OCI-LY3 (cell line): ENCODE data around the gene SH2B2.

ENCODE experiments used
- H2AFZ ChIP-seq: fragments of 200-600, 300-600 bp; shearing (Covaris generic); 2 replicates; pipeline ENCODE4 v1.6.0; 2014; ENCODE audit warnings: antibody characterized with exemption, low read depth, low read length
- H3K27ac ChIP-seq: fragments of 200-600, 300-600 bp; sonication (generic); 2 replicates; pipeline ENCODE4 v1.5.1; 2014; ENCODE audit warnings: mild to moderate bottlenecking, low read length, moderate library complexity, mixed read lengths
- H3K27me3 ChIP-seq: fragments of 200-600, 300-600 bp; sonication (generic); 2 replicates; pipeline ENCODE4 v1.6.1; 2014; ENCODE audit warnings: low read depth, low read length, mixed read lengths
- H3K36me3 ChIP-seq: fragments of 200-600, 300-600 bp; sonication (generic); replicated peaks from 2 replicates; pipeline ENCODE3; 2014; ENCODE audit warnings: low read depth, low read length, mixed read lengths
- H3K4me1 ChIP-seq: fragments of 300-600, 200-600 bp; sonication (generic); 2 replicates; pipeline ENCODE4 v1.6.1; 2014; ENCODE audit warnings: low read length, mixed read lengths
- H3K4me2 ChIP-seq: fragments of 200-600, 300-600 bp; sonication (generic); 2 replicates; pipeline ENCODE4 v1.6.1; 2014; ENCODE audit warnings: low read length, mixed read lengths
- H3K4me3 ChIP-seq: fragments of 300-600, 200-600 bp; sonication (generic); 2 replicates; pipeline ENCODE4 v1.5.1; 2014; ENCODE audit warnings: antibody characterized with exemption, mild to moderate bottlenecking, low read length, moderate library complexity
- H3K79me2 ChIP-seq: fragments of 300-600, 200-600 bp; shearing (Covaris generic); 2 replicates; pipeline ENCODE4 v1.6.1; 2014; ENCODE audit warnings: mild to moderate bottlenecking, low read length, mixed read lengths
- H3K9ac ChIP-seq: fragments of 300-600, 200-600 bp; shearing (Covaris generic); 2 replicates; pipeline ENCODE4 v1.6.0; 2014; ENCODE audit warnings: mild to moderate bottlenecking, low read length, moderate library complexity
- H3K9me3 ChIP-seq: fragments of 200-600, 300-600 bp; shearing (Covaris generic); 2 replicates; pipeline ENCODE4 v1.6.1; 2014; ENCODE audit warnings: low read length, mixed read lengths; ENCODE audit not compliant: insufficient read depth
- H4K20me1 ChIP-seq: fragments of 200-600, 300-600 bp; sonication (generic); 2 replicates; pipeline ENCODE4 v1.6.1; 2016; ENCODE audit warnings: low read length, mixed read lengths; ENCODE audit not compliant: insufficient read depth
- EZH2phosphoT487 ChIP-seq: fragments of 200-600 bp; shearing (Covaris generic); IDR thresholded peaks from 2 replicates; pipeline ENCODE4 v1.6.1; 2018; ENCODE audit warnings: antibody characterized with exemption, mixed run types, low read depth
- TF ChIP-seq, protein P1 (sequence below): fragments of 200-600, 300-600 bp; sonication (generic); IDR thresholded peaks from 2 replicates; pipeline ENCODE4 v1.5.1; 2014; ENCODE audit warnings: antibody characterized with exemption, low read length, low read depth

The SH2B2 gene

DNA sequence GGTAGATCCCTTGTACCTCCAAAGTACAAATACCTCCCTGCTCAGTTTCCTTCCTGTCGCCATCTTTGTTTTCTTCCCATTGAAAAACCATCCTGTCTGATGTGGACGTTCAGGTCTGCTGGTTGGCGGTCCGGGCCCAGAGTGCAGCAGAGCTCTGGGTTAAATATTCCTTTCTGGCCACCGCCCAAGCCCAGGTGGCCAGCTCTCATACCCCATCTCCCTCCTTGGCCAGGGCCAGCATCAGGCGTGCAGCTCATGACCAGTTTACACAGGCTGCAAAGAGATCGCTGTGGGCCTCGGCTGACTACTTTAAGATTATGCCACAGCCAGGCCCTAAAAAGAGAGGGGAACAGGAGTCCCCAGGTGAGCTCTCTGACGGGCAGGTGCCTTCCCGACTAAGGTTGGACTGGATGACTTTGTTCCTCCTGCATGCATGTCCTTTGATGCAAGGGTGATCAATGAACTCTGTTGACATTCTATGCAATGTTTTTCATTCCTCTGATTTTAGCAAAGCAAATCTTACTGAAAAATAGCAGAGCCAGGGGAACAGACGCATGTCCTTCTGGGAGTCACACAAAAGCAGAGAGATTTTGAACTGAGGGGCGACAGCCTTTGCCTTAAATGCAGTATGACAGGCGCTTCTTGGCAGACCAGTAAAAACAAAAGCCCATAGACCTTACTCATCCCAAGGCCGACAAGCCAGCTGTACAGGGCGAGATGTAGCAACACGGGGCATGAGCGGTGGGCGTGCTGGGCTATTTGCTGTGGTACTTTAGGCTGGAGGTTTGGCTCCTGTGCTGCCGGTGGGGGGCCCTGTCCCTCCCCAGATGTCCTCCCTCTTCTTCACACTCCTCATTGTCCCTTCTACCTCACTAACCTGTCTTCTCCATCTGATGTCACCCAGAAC lies 33.3 kb upstream of the SH2B2 start:
- Histone ChIP-seq H3K4me2 (no peak overlapping the region), H4K20me1 (no peaks in the 10 kb centered on the region), H3K4me1 (no peaks in the 10 kb centered on the region), H3K9ac (no peak overlapping the region), H3K79me2 (no peaks in the 10 kb centered on the region), H3K27me3 (no peaks in the 10 kb centered on the region), H2AFZ (no peak overlapping the region), H3K27ac (no peak overlapping the region), H3K36me3 (peaks cover 7% of the 10 kb centered on the region), H3K9me3 (no peaks in the 10 kb centered on the region), H3K4me3 (no peak overlapping the region)
- TF ChIP-seq EZH2phosphoT487: no peak
- TF ChIP-seq, protein P1, sequence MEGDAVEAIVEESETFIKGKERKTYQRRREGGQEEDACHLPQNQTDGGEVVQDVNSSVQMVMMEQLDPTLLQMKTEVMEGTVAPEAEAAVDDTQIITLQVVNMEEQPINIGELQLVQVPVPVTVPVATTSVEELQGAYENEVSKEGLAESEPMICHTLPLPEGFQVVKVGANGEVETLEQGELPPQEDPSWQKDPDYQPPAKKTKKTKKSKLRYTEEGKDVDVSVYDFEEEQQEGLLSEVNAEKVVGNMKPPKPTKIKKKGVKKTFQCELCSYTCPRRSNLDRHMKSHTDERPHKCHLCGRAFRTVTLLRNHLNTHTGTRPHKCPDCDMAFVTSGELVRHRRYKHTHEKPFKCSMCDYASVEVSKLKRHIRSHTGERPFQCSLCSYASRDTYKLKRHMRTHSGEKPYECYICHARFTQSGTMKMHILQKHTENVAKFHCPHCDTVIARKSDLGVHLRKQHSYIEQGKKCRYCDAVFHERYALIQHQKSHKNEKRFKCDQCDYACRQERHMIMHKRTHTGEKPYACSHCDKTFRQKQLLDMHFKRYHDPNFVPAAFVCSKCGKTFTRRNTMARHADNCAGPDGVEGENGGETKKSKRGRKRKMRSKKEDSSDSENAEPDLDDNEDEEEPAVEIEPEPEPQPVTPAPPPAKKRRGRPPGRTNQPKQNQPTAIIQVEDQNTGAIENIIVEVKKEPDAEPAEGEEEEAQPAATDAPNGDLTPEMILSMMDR: no peak

DNA sequence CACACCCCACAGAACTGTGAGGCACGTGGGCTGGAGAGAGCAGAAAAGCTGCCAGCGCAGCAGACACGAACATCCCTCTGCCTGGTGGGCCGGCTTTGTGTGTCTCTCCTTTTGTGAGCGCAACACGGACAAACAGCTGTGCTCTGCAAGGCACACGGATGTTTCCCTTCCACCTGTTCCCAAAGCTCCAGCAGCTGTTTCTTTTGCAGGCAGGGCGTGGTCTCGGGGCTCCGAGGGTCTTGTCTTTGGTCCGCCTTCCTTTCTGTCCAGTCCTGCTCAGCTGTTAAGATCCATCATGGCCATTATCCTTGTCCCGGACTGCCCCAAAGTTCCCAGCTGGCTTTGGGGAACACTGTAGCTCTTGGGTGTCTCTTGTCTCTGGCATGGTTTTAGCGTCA lies 32.7 kb upstream of the SH2B2 start:
- H3K79me2 ChIP-seq: no peaks in the 10 kb centered on the region
- no peaks in the 10 kb centered on the region for H3K27me3 ChIP-seq
- no peak overlapping the region for H3K4me2 ChIP-seq
- no peaks in the 10 kb centered on the region for H4K20me1 ChIP-seq
- no peak for TF ChIP-seq EZH2phosphoT487
- TF ChIP-seq, protein P1: no peak
- no peak overlapping the region for H2AFZ ChIP-seq
- no peak overlapping the region for H3K9ac ChIP-seq
- no peaks in the 10 kb centered on the region for H3K9me3 ChIP-seq
- no peak overlapping the region for H3K4me3 ChIP-seq
- H3K36me3 ChIP-seq: peaks cover 7% of the 10 kb centered on the region
- H3K27ac ChIP-seq: no peak overlapping the region
- no peaks in the 10 kb centered on the region for H3K4me1 ChIP-seq

DNA sequence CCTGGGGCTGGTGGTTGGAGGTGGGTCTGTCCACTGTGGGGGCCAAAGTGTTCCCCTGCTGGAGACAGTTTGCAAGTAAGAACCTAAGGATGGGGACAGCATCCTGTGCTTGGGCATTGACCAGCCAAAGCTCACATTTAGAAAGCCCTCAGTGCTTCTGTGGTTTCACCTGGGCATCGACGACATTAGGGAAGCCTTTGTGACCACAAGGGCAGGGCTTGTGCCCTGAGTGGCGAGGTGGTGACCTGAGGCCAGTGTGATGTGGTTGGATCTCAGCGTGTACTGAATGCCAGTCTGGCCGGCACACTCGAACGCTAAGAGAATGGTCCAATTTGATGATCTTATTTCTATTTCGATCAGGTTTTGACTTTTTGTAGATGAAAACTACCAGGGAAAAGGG lies 32.1 kb upstream of the SH2B2 start:
- Histone ChIP-seq H3K79me2 (no peaks in the 10 kb centered on the region), H3K9me3 (no peaks in the 10 kb centered on the region), H3K4me3 (no peak overlapping the region), H3K36me3 (peaks cover 3% of the 10 kb centered on the region), H3K4me1 (no peaks in the 10 kb centered on the region), H3K4me2 (no peak overlapping the region), H3K27ac (no peak overlapping the region), H2AFZ (no peak overlapping the region), H3K9ac (no peak overlapping the region), H3K27me3 (no peaks in the 10 kb centered on the region), H4K20me1 (no peaks in the 10 kb centered on the region)
- TF ChIP-seq, protein P1: no peak
- TF ChIP-seq EZH2phosphoT487: no peak

DNA sequence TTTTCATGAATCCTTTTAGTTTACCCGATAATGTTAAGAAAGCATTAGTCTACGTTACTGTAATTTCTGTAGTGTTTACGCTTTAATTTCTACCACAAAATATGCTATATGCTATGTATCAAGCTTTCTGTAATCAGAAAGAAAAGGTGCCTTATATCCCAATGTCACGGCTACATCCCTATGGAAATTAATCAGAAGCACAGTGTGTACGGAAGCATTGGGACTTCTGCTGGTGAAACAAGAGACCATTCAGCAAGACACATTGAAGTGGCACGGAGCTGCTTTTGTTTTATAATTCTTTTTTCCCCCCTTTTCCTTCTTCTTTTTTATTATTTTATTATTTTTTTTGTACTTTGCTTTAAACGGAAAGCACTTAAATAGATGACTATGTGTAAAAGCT lies 31.2 kb upstream of the SH2B2 start:
- no peak overlapping the region for H3K27ac ChIP-seq
- H2AFZ ChIP-seq: no peak overlapping the region
- H3K4me1 ChIP-seq: no peaks in the 10 kb centered on the region
- no peak overlapping the region for H3K9ac ChIP-seq
- no peak for TF ChIP-seq EZH2phosphoT487
- TF ChIP-seq, protein P1: no peak
- no peaks in the 10 kb centered on the region for H3K79me2 ChIP-seq
- no peaks in the 10 kb centered on the region for H4K20me1 ChIP-seq
- H3K9me3 ChIP-seq: no peaks in the 10 kb centered on the region
- no peak overlapping the region for H3K4me3 ChIP-seq
- H3K36me3 ChIP-seq: no peaks in the 10 kb centered on the region
- H3K27me3 ChIP-seq: no peaks in the 10 kb centered on the region
- H3K4me2 ChIP-seq: no peak overlapping the region
